Bronchial epithelial cell (primary cell): ENCODE results near the gene SYT7. TPM values are rescaled to one million over a fixed set of nuclear protein-coding genes. Genes with fewer than 3 reads are reported as not detected.
"Not testable (repeated sequence)": the region's sequence is repeated elsewhere in the genome, so short reads cannot be mapped to it uniquely, and the experiment has no call there.

Experiments
- DNase-seq: peaks from one replicate; pipeline ENCODE4 v3.0.0-alpha.2; 2010; ENCODE audit warnings: low read depth
- FAIRE-seq: peaks from 2 replicates; lab custom pipeline; 2011; peaks lifted over from hg19 to GRCh38; lab: Jason Lieb, UNC
- H3K27me3 ChIP-seq: 2 replicates; pipeline ENCODE4 v1.5.1; 2011; ENCODE audit warnings: low read length; ENCODE audit not compliant: control insufficient read depth, insufficient read depth
- H3K36me3 ChIP-seq: 2 replicates; pipeline ENCODE4 v1.5.1; 2011; ENCODE audit warnings: low read length; ENCODE audit not compliant: control insufficient read depth, insufficient read depth
- H3K4me3 ChIP-seq: 2 replicates; pipeline ENCODE4 v1.5.1; 2011; ENCODE audit warnings: mild to moderate bottlenecking, low read depth, low read length, control low read depth
- total RNA-seq: library from RNA; depleted of rRNA; stranded (reverse); fragments of >200 nt; gene quantifications from 2 replicates; pipeline ENCODE4 v1.2.1, GENCODE V29; 2014
- TF ChIP-seq, protein P1 (sequence below): IDR thresholded peaks from 2 replicates; pipeline ENCODE4 v1.5.1; 2011; ENCODE audit warnings: mild to moderate bottlenecking, moderate library complexity, low read length, control low read depth, inconsistent platforms; ENCODE audit not compliant: insufficient read depth, severe bottlenecking

SYT7 gene
- total RNA-seq, 1 donor from 2014 or later, result 21.1 TPM

DNA sequence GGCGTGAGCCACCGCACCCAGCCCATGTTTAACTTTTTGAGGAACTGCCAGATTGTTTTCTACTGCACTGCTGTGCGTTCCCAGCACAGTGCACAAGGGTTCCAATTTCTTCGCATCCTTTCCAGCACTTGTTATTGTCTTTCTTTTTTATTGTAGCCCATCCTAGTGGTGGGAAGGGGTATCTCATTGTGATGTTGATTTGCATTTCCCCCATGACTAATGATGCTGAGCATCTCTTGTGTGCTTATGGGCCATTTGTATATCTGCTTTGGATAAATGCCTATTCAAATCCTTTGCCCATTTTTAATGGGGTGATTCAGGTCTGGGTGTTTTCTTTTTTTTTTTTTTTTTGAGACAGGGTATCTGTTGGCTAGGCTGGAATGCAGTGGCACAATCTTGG lies 36.6 kb upstream of the SYT7 start:
- no peak overlapping the region for H3K4me3 ChIP-seq
- FAIRE-seq, result no peak

DNA sequence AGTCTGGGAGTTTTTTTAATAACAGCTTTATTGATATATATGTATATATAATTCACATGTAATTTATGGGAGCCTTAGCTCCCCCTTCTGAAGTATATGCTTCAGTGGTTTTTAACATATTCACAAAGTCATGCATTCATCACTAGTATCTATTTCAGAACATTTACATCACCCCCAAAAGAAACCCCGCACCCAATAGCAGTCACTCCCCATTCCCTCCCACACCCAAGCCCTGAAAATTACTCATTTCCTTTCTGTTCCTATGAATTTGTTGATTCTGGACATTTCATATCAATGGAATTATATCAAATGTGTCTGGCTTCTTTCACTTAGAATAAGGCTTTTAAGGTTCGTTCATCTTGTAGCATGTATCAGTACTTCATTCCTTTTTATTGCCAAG lies 35.6 kb upstream of the SYT7 start:
- TF ChIP-seq, protein P1, sequence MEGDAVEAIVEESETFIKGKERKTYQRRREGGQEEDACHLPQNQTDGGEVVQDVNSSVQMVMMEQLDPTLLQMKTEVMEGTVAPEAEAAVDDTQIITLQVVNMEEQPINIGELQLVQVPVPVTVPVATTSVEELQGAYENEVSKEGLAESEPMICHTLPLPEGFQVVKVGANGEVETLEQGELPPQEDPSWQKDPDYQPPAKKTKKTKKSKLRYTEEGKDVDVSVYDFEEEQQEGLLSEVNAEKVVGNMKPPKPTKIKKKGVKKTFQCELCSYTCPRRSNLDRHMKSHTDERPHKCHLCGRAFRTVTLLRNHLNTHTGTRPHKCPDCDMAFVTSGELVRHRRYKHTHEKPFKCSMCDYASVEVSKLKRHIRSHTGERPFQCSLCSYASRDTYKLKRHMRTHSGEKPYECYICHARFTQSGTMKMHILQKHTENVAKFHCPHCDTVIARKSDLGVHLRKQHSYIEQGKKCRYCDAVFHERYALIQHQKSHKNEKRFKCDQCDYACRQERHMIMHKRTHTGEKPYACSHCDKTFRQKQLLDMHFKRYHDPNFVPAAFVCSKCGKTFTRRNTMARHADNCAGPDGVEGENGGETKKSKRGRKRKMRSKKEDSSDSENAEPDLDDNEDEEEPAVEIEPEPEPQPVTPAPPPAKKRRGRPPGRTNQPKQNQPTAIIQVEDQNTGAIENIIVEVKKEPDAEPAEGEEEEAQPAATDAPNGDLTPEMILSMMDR, result no peak
- DNase-seq, result peak; percentile 89
- FAIRE-seq, result no peak
- Histone ChIP-seq H3K4me3 (no peak overlapping the region), H3K36me3 (no peaks in the 10 kb centered on the region), H3K27me3 (peaks cover 2% of the 10 kb centered on the region)

More for the DNA sequence above, 36.6 kb upstream of the SYT7 start:
- TF ChIP-seq, protein P1, result no peak
- DNase-seq, result no peak
- Histone ChIP-seq H3K36me3 (no peaks in the 10 kb centered on the region), H3K27me3 (no peaks in the 10 kb centered on the region)

DNA sequence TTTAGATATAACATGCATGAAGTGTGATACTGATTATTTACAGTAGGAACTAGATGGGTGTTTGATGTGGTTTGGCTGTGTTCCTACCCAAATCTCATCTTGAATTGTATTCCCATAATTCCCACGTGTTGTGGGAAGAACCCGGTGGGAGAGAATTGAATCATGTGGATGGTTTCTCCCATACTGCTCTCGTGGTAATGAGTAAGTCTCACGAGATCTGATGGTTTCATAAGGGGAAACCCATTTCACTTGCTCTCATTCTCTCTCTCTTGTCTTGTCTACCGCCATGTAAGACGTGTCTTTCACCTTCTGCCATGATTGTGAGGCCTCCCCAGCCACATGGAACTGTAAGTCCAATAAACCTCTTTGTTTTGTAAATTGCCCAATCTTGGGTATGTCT lies 33.9 kb upstream of the SYT7 start:
- H3K27me3 ChIP-seq, H3K4me3 ChIP-seq, FAIRE-seq, H3K36me3 ChIP-seq: not testable (repeated sequence)
- DNase-seq, result peak; percentile 76

DNA sequence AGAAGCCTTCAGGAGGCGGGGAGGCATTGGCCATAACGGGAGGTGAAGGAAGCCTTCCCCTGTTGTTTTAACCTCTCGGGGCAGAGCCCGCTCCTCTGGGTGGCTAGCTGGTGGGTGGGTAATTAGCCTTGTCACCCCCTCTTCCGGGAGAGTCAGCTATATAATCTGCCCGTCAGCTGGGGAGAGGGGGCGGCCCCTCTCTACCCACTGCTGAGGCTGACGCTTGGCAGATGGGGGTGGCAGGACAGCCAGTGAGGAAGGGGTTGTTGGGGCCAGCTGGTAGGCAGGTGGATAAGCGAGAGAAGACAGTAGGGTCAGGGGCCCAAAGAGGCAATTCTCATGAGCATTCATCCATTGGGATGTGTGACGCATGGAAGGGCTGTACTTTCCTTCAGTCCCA lies 33.0 kb upstream of the SYT7 start:
- Histone ChIP-seq H3K36me3 (no peaks in the 10 kb centered on the region), H3K27me3 (peaks cover 2% of the 10 kb centered on the region), H3K4me3 (no peak overlapping the region)
- FAIRE-seq (no peak), DNase-seq (no peak)
- TF ChIP-seq, protein P1, result no peak

DNA sequence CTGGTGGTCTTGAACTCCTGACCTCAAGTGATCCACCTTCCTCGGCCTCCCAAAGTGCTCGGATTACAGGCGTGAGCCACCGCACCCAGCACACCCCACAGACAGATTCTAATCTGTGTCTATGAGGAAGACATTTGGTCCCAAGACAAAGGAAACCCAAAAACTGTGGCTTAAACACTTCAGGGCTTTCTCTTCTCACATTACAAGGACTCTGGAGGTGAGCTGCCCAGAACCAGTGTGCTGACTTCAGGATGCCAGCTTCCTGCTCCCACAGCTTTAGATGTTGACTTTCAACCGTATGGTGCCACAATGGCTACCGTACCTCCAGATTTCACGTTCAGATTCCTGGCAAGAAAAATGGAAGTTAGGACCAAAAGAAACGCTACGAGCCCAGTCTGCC lies 32.2 kb upstream of the SYT7 start:
- Histone ChIP-seq H3K36me3 (no peaks in the 10 kb centered on the region), H3K4me3 (no peak overlapping the region), H3K27me3 (peaks cover 2% of the 10 kb centered on the region)
- TF ChIP-seq, protein P1, result no peak
- DNase-seq (no peak), FAIRE-seq (no peak)

DNA sequence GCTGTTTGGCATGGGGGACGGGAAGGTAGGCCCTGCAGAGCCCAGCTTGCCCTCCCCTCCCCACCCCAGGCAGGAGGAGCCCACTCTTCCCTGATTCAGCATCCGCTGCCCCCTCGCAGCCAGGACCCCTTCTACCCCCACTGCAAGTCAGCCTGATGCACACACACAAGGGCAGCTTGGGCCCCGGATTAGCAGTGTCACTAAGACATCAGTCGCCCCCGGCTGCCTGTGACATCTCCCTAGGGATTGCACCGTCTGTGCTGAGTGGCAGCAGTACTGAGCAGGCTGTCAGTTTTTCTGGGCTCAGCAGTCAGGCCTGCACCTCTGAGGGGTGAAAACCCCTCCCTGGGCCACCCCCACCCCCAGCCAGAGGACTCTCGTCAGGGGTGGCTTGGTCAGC lies 30.4 kb upstream of the SYT7 start:
- no peak for FAIRE-seq
- DNase-seq, result no peak
- no peak overlapping the region for H3K4me3 ChIP-seq
- no peaks in the 10 kb centered on the region for H3K36me3 ChIP-seq
- H3K27me3 ChIP-seq, result peaks cover 2% of the 10 kb centered on the region
- TF ChIP-seq, protein P1, result no peak
